ENCODE results near the gene ACBD4.

The ACBD4 gene

GRCh38 chr17:45138911-45139532 is 3.5 kb downstream of the ACBD4 start:
- DNase-seq, result no peak

DNA sequence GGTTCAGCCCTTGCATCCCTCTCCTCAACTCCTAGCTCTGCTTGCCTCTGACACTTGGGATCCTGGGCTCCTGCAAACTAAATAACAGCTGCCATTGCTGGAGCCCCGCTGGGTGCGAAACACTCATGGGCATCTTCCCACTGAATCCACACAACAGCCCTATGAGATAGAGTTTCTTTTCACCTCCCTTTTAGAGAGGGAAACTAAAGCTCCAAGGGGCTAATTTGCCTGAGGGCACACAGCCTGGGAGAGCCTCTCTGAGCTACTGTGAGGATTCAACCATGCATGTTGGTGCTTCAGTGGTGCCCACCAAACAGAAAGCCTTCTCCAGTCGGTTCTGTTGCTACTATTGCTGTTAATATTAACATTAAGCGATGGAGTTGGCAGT is 4.0 kb downstream of the ACBD4 start:
- no peak for DNase-seq

GRCh38 chr17:45143094-45143670 is 7.7 kb downstream of the ACBD4 start:
- no peak for DNase-seq

GRCh38 chr17:45143767-45144198 is 8.3 kb downstream of the ACBD4 start:
- DNase-seq, result peak; percentile 20

GRCh38 chr17:45144199-45145034 is 8.9 kb downstream of the ACBD4 start:
- DNase-seq, result peak; percentile 24

GRCh38 chr17:45145035-45145389 is 9.5 kb downstream of the ACBD4 start:
- no peak for DNase-seq

DNA sequence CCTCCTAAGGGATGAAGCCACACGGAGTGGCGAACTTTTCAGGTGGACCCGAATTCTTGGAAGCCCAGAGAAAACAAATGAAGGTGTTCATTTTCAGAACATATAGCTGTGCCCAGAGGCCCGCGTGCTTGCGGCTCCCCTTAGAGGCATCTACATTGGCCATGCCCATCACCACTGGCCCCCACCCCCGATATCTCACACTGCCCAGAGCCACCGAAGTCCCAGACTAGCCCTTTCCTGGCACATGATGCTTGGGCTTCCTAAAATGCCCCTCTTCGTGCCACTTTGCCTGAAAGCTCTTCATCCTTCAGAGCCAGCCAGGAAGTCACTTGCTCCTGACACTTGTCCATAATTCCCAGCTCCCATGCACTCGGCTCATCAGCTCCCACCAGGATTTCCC is 10.7 kb downstream of the ACBD4 start:
- DNase-seq, result no peak

GRCh38 chr17:45146592-45146889 is 11.1 kb downstream of the ACBD4 start:
- DNase-seq, result no peak

DNA sequence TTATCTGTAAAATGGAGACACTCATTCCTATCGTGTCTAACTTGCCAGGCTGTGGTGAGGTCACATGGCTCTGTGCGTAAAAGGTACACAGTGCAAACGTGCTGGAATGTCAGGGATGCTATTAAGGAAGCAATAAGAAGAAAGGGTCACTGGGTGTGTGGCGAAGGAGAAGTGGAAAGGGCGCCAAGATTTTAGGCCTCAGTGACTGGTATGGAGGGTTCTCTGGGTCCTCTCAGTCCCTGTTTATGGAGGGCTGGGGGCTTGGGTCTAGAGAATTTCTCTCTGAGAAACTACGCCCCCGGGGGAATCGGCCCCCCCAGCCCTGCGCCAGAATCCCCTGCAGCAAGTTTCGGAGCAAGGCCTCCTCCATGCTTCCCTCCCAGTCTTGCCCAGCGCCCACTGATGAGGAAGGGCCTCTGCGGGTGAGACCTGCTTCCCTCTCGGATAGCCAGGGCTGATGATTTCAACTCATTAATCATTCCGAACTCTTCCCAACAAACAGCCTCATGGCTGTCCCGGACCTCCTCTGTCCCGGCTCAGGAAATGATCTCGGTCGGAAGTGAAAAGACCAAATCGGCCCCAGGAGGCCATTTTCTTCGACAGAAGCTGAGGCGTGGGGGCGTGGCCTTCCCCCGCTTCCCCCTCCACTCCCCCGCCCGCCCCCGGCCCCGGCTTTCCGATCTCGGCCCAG is 11.5 kb downstream of the ACBD4 start:
- peak; percentile 76 for DNase-seq

DNA sequence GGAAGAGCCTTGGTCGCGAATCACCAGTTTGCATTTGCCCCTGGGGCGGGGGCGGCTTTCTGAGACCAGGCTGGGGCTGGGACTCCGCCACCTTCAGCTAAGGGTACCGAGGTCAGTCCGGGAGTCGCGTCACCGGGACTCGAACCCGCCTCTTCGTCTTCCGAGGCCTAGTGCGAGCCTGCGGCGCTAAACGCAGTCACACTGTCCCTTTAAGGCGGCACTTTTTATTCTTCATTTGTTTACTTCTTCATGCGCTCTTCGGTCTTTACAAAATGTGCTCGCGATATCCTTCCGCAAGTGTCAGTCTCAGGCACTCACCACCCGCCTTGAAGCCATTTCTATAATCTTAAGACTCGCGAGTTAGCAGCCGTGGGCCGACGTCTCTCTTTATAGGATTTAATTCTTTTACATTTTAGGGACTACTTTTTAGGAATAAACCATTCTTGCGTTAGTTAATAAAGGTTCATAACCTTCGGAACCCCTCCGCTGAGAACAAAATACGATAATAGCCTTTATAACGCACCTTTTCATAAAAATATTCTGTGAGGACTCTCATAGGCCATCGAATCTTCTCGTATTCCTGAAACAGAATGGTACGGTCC is 12.2 kb downstream of the ACBD4 start:
- DNase-seq, result peak; percentile 90

GRCh38 chr17:45148183-45149036 is 12.9 kb downstream of the ACBD4 start, which contains the start of gene HEXIM1:
HEXIM1 (plus strand) TSS chr17:45148475; CDS start chr17:45149191, 716 bp downstream.
- DNase-seq, result peak; percentile 100

GRCh38 chr17:45149037-45149668 is 13.7 kb downstream of the ACBD4 start:
- DNase-seq, result peak; percentile 78

- DNase-seq, result peak; percentile 46
Measured at GRCh38 chr17:45149669-45150664, 14.5 kb downstream of the ACBD4 start.

- DNase-seq, result peak; percentile 15
Measured at GRCh38 chr17:45150911-45151809, 15.7 kb downstream of the ACBD4 start.

DNA sequence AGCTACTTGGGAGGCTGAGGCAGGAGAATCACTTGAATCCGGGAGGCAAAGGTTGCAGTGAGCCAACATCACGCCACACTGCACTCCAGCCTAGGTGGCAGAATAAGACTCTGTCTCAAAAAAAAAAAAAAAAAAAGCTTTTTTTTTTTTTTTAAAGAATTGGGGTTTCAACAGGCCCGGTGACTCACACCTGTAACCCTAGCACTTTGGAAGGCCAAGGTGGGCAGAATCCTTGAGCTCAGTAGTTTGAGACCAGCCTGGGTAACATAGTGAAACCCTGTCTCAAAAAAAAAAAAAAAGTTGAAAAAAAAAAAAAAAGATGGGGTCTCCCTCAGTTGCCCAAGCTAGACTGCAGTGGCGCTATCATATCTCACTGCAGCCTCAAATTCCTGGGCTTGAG is 19.5 kb downstream of the ACBD4 start:
- DNase-seq, result no peak

- DNase-seq, result no peak
Measured at GRCh38 chr17:45155483-45155882, 20.0 kb downstream of the ACBD4 start.

DNA sequence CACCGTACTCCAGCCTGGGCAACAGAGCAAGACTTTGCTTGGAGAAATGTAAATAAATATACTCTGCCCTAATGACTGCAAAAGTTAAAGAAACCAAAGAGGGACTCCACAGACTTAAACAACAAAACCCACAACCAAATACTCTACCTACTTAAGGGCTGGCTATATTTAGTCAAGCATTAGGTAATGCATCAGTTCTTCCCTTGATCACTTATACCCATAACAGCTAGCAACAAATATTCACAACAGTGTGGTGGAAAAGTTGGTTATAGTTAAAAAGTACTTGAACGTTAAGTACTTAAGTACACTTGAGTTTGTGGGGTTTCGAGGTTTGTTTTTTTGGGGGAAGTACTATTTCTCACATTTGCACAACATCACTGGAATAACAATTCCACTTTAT is 20.8 kb downstream of the ACBD4 start:
- no peak for DNase-seq

GRCh38 chr17:45160447-45161287 is 25.2 kb downstream of the ACBD4 start:
- peak; percentile 67 for DNase-seq

Measured in CD4-positive, alpha-beta T cell treated with Interleukin-10 for 1 hour (primary cell).